Measurements from ENCODE around the gene NXPH4. TPM values are rescaled to one million over a fixed set of nuclear protein-coding genes. Genes with fewer than 3 reads are reported as not detected.
A peak's percentile ranks its signal among the peaks of the same experiment; 100 is the strongest.

The NXPH4 gene
- total RNA-seq, 6 donors from 2014 or later, result 0.20 to 0.94 (median 0.22) TPM; not detected in 3

GRCh38 chr12:57227315-57228115 is 10.9 kb downstream of the NXPH4 start:
- 45 to 52% methylated on average over 7 of the region's 8 CpGs for WGBS, 2 donors
- Histone ChIP-seq H3K27ac (no peak overlapping the region), H3K4me3 (no peak overlapping the region), H3K36me3 (peaks cover 0 to 16% (median 12%) of the 10 kb centered on the region in 4 donors), H3K9me3 (no peaks in the 10 kb centered on the region), H3K4me1 (peaks cover 36 to 48% (median 42%) of the 10 kb centered on the region in 4 donors), H3K27me3 (peaks cover 0 to 47% (median 25%) of the 10 kb centered on the region in 4 donors)
- DNase-seq (no peak), ATAC-seq (ENCODE audit: low FRiP score in 2 of 2) (no peak)
- TF ChIP-seq CTCF (IDR thresholded peaks at IDR 0.05) (no peak), POLR2A (IDR thresholded peaks at IDR 0.05) (no peak), EP300 (IDR thresholded peaks at IDR 0.05) (no peak), POLR2AphosphoS5 (IDR thresholded peaks at IDR 0.05) (no peak)

- peak overlapping the region in 3 of 4 donors; percentile 54 to 69 (median 64) for H3K4me3 ChIP-seq
- 8 to 11% methylated on average over 9 of the region's 9 CpGs for WGBS, 2 donors
- H3K36me3 ChIP-seq, result peaks cover 0 to 33% (median 28%) of the 10 kb centered on the region in 4 donors
- H3K27me3 ChIP-seq, result peaks cover 0 to 31% (median 17%) of the 10 kb centered on the region in 4 donors
- ATAC-seq (ENCODE audit: low FRiP score in 2 of 2) (no peak), DNase-seq (no peak)
- H3K4me1 ChIP-seq, result peaks cover 36 to 49% (median 44%) of the 10 kb centered on the region in 4 donors
- TF ChIP-seq POLR2AphosphoS5 (IDR thresholded peaks at IDR 0.05), result no peak
- peak in 4 of 6 experiments; percentile 6 to 39 (median 32) for TF ChIP-seq CTCF (IDR thresholded peaks at IDR 0.05)
- peak overlapping the region; percentile 79 to 90 (median 84) for H3K27ac ChIP-seq
- no peaks in the 10 kb centered on the region for H3K9me3 ChIP-seq
Measured at GRCh38 chr12:57229046-57229633, 12.5 kb downstream of the NXPH4 start.

- TF ChIP-seq EP300 (IDR thresholded peaks at IDR 0.05) (no peak), POLR2AphosphoS5 (IDR thresholded peaks at IDR 0.05) (peak; percentile 13 to 22), CTCF (IDR thresholded peaks at IDR 0.05) (peak in 3 of 6 experiments; percentile 0 to 33 (median 2)), POLR2A (IDR thresholded peaks at IDR 0.05) (peak in 2 of 4 donors; percentile 41 to 46)
- H3K4me1 ChIP-seq, result peaks cover 34 to 48% (median 42%) of the 10 kb centered on the region in 4 donors
- peak; percentile 87 to 95 for DNase-seq
- H3K27me3 ChIP-seq, result peaks cover 0 to 24% (median 14%) of the 10 kb centered on the region in 4 donors
- H3K27ac ChIP-seq, result peak within 1 kb of the TSS; percentile 79 to 90 (median 84)
- H3K4me3 ChIP-seq, result peak within 1 kb of the TSS; percentile 54 to 72 (median 66)
- peak; percentile 66 to 87 for ATAC-seq (ENCODE audit: low FRiP score in 2 of 2)
- 1% methylated on average over 24 to 39 of the region's 42 CpGs for WGBS, 2 donors
- peaks cover 0 to 39% (median 32%) of the 10 kb centered on the region in 4 donors for H3K36me3 ChIP-seq
- H3K9me3 ChIP-seq, result no peaks in the 10 kb centered on the region
Measured at GRCh38 chr12:57229634-57230380, 13.2 kb downstream of the NXPH4 start, which contains the start of gene SHMT2. SHMT2 (plus strand) TSS chr12:57229711; CDS start chr12:57229779, 68 bp downstream.

- no peaks in the 10 kb centered on the region for H3K9me3 ChIP-seq
- peaks cover 26 to 40% (median 35%) of the 10 kb centered on the region in 4 donors for H3K4me1 ChIP-seq
- no peak for TF ChIP-seq EP300 (IDR thresholded peaks at IDR 0.05)
- no peak for TF ChIP-seq POLR2AphosphoS5 (IDR thresholded peaks at IDR 0.05)
- TF ChIP-seq CTCF (IDR thresholded peaks at IDR 0.05), result no peak
- no peak for TF ChIP-seq POLR2A (IDR thresholded peaks at IDR 0.05)
- H3K27me3 ChIP-seq, result peaks cover 0 to 16% (median 10%) of the 10 kb centered on the region in 4 donors
- peaks cover 0 to 40% (median 36%) of the 10 kb centered on the region in 4 donors for H3K36me3 ChIP-seq
- H3K4me3 ChIP-seq, result peak overlapping the region; percentile 54 to 72 (median 66)
- 66 to 74% methylated on average over 10 of the region's 10 CpGs for WGBS, 2 donors
- ATAC-seq (ENCODE audit: low FRiP score in 2 of 2) (no peak), DNase-seq (no peak)
- H3K27ac ChIP-seq, result peak overlapping the region; percentile 79 to 90 (median 84)
Measured at GRCh38 chr12:57230381-57231155, 14.0 kb downstream of the NXPH4 start.
